Measurements from ENCODE around the gene PRDM11.
A peak's percentile ranks its signal among the peaks of the same experiment; 100 is the strongest.

The PRDM11 gene

GRCh38 chr11:45157247-45158209 lies 11.1 kb downstream of the PRDM11 start:
- no peak for DNase-seq

GRCh38 chr11:45158210-45158731 lies 11.8 kb downstream of the PRDM11 start:
- DNase-seq = peak in 1 of 51 donors; percentile 17

GRCh38 chr11:45158891-45159605 lies 12.6 kb downstream of the PRDM11 start:
- peak in 1 of 51 donors; percentile 49 for DNase-seq

- no peak for DNase-seq
Observed at GRCh38 chr11:45159781-45160365, 13.4 kb downstream of the PRDM11 start.

GRCh38 chr11:45161252-45162063 lies 15.0 kb downstream of the PRDM11 start:
- DNase-seq = peak in 12 of 51 donors; percentile 13 to 43 (median 34)

- DNase-seq = no peak
Observed at GRCh38 chr11:45162064-45162375, 15.6 kb downstream of the PRDM11 start.

- no peak for DNase-seq
Observed at GRCh38 chr11:45162916-45163879, 16.8 kb downstream of the PRDM11 start.

- DNase-seq = peak in 7 of 51 donors; percentile 16 to 51 (median 30)
Observed at GRCh38 chr11:45163956-45164575, 17.6 kb downstream of the PRDM11 start.

- DNase-seq = no peak
Observed at GRCh38 chr11:45165386-45165785, 18.9 kb downstream of the PRDM11 start.

GRCh38 chr11:45165806-45166603 lies 19.6 kb downstream of the PRDM11 start:
- no peak for DNase-seq

GRCh38 chr11:45166604-45166897 lies 20.1 kb downstream of the PRDM11 start:
- DNase-seq = no peak

- DNase-seq = no peak
Observed at GRCh38 chr11:45167283-45167682, 20.8 kb downstream of the PRDM11 start.

- DNase-seq = no peak
Observed at GRCh38 chr11:45168366-45169130, 22.1 kb downstream of the PRDM11 start.

GRCh38 chr11:45169310-45170072 lies 23.1 kb downstream of the PRDM11 start:
- DNase-seq = no peak

GRCh38 chr11:45170484-45170883 lies 24.0 kb downstream of the PRDM11 start:
- DNase-seq = no peak

GRCh38 chr11:45171550-45171949 lies 25.1 kb downstream of the PRDM11 start:
- no peak for DNase-seq

- no peak for DNase-seq
Observed at GRCh38 chr11:45173064-45173463, 26.6 kb downstream of the PRDM11 start.

Measured in hypothalamus (tissue), 51 donors.